ENCODE measurements around the gene IFFO2.

DNA sequence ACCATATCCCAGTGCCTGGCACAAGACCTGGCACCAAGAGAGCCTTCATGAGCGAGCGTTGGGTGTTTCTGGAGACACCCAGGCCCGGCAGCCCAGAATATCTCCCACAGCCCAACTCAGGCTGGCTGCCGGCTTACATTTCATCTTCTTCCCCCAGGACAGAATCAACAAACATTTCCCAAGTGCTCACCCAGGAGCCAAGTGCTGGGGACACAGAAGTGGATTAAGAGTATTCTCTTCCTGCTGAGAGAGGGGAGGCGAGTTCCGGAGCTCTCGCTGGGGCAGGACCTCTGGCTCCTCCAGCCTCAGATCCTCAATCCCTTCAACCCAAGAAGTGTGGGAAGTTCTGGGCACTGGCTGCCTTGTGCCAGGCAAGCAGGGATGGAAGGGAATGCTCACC, 23.6 kb downstream of the IFFO2 start:
- TF ChIP-seq, protein P1, sequence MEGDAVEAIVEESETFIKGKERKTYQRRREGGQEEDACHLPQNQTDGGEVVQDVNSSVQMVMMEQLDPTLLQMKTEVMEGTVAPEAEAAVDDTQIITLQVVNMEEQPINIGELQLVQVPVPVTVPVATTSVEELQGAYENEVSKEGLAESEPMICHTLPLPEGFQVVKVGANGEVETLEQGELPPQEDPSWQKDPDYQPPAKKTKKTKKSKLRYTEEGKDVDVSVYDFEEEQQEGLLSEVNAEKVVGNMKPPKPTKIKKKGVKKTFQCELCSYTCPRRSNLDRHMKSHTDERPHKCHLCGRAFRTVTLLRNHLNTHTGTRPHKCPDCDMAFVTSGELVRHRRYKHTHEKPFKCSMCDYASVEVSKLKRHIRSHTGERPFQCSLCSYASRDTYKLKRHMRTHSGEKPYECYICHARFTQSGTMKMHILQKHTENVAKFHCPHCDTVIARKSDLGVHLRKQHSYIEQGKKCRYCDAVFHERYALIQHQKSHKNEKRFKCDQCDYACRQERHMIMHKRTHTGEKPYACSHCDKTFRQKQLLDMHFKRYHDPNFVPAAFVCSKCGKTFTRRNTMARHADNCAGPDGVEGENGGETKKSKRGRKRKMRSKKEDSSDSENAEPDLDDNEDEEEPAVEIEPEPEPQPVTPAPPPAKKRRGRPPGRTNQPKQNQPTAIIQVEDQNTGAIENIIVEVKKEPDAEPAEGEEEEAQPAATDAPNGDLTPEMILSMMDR (IDR thresholded peaks at IDR 0.05): no peak
- TF ChIP-seq POLR2A (IDR thresholded peaks at IDR 0.05): no peak

All from esophagus squamous epithelium (tissue), 4 donors.